CD4-positive, alpha-beta memory T cell (primary cell): Measurements from ENCODE around the gene LEAP2. TPM values are rescaled to one million over a fixed set of nuclear protein-coding genes. Genes with fewer than 3 reads are reported as not detected.

Experiments used
- CTCF ChIA-PET: fragments of 350-600 bp; sonication (Branson Sonifier 250); formaldehyde crosslinking; loops from one replicate; lab custom pipeline; 2021; ENCODE audit warnings: inconsistent platforms; ENCODE audit not compliant: partially characterized antibody; lab: Charles Lee
- POLR2A ChIA-PET: fragments of 350-600 bp; sonication (Branson Sonifier 250); formaldehyde crosslinking; loops from one replicate; lab custom pipeline; 2021; ENCODE audit not compliant: partially characterized antibody; lab: Charles Lee
- DNase-seq, 5 donors: peaks; one replicate each; pipeline versions ENCODE4 v3.0.0 to v3.0.0-alpha.2; 2020 to 2022; ENCODE audit warnings: mixed read lengths in 1 of 5
- H3K27ac ChIP-seq: one replicate; pipeline ENCODE4 v1.7.0; 2013; ENCODE audit warnings: low read depth, low read length
- H3K27me3 ChIP-seq: 2 replicates; pipeline ENCODE4 v1.7.0; 2013; ENCODE audit warnings: mild to moderate bottlenecking, low read length, moderate library complexity; ENCODE audit not compliant: insufficient read depth
- H3K36me3 ChIP-seq: 2 replicates; pipeline ENCODE4 v1.7.0; 2013; ENCODE audit warnings: mild to moderate bottlenecking, low read length, moderate library complexity; ENCODE audit not compliant: insufficient read depth
- H3K4me1 ChIP-seq: 2 replicates; pipeline ENCODE4 v1.7.0; 2013; ENCODE audit warnings: mild to moderate bottlenecking, low read length, moderate library complexity; ENCODE audit not compliant: insufficient read depth
- H3K4me3 ChIP-seq, 2 donors: one replicate each; pipeline ENCODE4 v1.7.0; 2013; ENCODE audit warnings: low read length in 2 of 2, mild to moderate bottlenecking in 1 of 2
- H3K9me3 ChIP-seq, 2 donors: one replicate each; pipeline ENCODE4 v1.7.0; 2013; ENCODE audit warnings: low read length in 2 of 2, control low read depth in 1 of 2; ENCODE audit not compliant: control insufficient read depth in 1 of 2
- H3K27ac Mint-ChIP-seq, 7 donors: one replicate each; pipeline ENCODE4 v1.8.0; 2020 to 2021; ENCODE audit warnings: mixed read lengths in 7 of 7, mild to moderate bottlenecking in 6 of 7, inconsistent platforms in 3 of 7, moderate library complexity in 3 of 7
- H3K27me3 Mint-ChIP-seq, 2 donors: one replicate each; pipeline ENCODE4 v1.8.0; 2020 to 2021; ENCODE audit warnings: mixed read lengths in 2 of 2
- H3K36me3 Mint-ChIP-seq, 2 donors: one replicate each; pipeline ENCODE4 v1.8.0; 2020 to 2021; ENCODE audit warnings: mixed read lengths in 2 of 2, inconsistent platforms in 1 of 2, mild to moderate bottlenecking in 1 of 2
- H3K4me1 Mint-ChIP-seq, 4 donors: one replicate each; pipeline ENCODE4 v1.8.0; 2020 to 2021; ENCODE audit warnings: mixed read lengths in 4 of 4, mild to moderate bottlenecking in 1 of 4
- H3K4me3 Mint-ChIP-seq, 8 donors: one replicate each; pipeline ENCODE4 v1.8.0; 2020 to 2021; ENCODE audit warnings: mixed read lengths in 8 of 8, mild to moderate bottlenecking in 7 of 8, moderate library complexity in 6 of 8, inconsistent platforms in 3 of 8
- H3K9me3 Mint-ChIP-seq, 8 donors: one replicate each; pipeline ENCODE4 v1.8.0; 2020 to 2021; ENCODE audit warnings: mixed read lengths in 8 of 8, mild to moderate bottlenecking in 5 of 8, inconsistent platforms in 3 of 8, moderate library complexity in 1 of 8
- intact Hi-C: fragments of 100-400 bp; cut with micrococcal nuclease; formaldehyde crosslinking; loops from one replicate; pipeline ENCODE4 v1.15.1; 2023
- polyA plus RNA-seq, 2 donors: library from polyadenylated mRNA; unstranded; fragments of 300-500 nt; fragmentation: Illumina TruSeq; gene quantifications; one replicate each; pipeline ENCODE4 v1.2.3, GENCODE V29; 2021
- total RNA-seq, 2 experiments: library from RNA; stranded (reverse); gene quantifications; one replicate each; pipeline ENCODE4 v1.2.3, GENCODE V29; 2021

LEAP2 gene, protein sequence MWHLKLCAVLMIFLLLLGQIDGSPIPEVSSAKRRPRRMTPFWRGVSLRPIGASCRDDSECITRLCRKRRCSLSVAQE
- total RNA-seq = 1 to 10 TPM; 8.1 to 8.8 TPM
- polyA plus RNA-seq = 1 to 10 TPM; 1.1 to 1.6 TPM

DNA sequence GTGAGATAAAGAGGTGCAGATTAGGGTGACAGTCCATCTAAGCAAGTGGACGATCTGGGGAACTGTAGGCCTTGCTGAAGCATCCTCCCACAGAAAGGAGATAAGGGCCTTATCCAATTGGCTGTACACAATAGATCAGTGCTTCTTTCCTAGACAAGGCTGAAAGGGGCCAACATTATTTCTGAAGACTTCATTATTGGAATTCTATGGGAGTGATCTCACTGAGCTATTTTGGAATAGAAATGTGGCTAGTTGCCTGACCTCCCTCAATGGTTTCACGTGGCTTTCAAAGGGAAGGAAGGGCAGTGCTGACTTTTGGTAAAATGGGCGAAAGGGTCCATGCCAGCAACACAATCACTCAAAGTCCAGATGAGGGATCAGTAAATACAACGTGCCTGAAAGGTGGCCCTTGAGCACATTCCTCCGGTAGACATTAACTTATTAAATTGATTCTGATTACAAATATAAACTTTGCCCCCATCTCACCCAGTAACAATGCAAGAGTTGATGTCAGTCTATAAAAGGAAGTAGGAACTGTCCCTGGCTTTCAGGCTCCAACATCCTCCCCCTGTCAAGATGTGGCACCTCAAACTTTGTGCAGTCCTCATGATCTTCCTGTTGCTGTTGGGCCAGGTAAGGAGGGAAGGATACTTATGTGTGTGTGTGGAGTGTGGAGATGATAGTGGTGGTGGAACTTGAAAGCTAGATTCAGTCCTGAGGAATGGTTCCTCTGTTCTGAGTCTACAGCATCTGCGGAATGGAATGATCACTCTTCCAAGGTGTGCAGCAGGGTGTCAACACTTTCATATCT is at the start of gene LEAP2:
Gene LEAP2, plus strand, starts transcription at position 550 of the 811 bp plus-strand sequence. Its CDS starts 27 bp downstream, at position 577.
- Mint-ChIP-seq H3K27ac (peak within 1 kb of the TSS in 6 of 7 donors; percentile 6 to 73 (median 52)), H3K36me3 (peaks cover 12 to 58% of the 10 kb centered on the region in 2 donors), H3K9me3 (no peaks in the 10 kb centered on the region), H3K4me3 (peak within 1 kb of the TSS in 1 of 8 donors; percentile 5), H3K27me3 (no peaks in the 10 kb centered on the region), H3K4me1 (peaks cover 0 to 2% (median 0%) of the 10 kb centered on the region in 4 donors)
- DNase-seq = no peak
- intact Hi-C loops = no loop called here
- Histone ChIP-seq H3K36me3 (peaks cover 18% of the 10 kb centered on the region), H3K4me1 (no peaks in the 10 kb centered on the region), H3K9me3 (no peaks in the 10 kb centered on the region), H3K27me3 (no peaks in the 10 kb centered on the region), H3K27ac (no peak within 1 kb of the TSS), H3K4me3 (no peak within 1 kb of the TSS)
- POLR2A ChIA-PET = no interaction called here
- CTCF ChIA-PET = no interaction called here

DNA sequence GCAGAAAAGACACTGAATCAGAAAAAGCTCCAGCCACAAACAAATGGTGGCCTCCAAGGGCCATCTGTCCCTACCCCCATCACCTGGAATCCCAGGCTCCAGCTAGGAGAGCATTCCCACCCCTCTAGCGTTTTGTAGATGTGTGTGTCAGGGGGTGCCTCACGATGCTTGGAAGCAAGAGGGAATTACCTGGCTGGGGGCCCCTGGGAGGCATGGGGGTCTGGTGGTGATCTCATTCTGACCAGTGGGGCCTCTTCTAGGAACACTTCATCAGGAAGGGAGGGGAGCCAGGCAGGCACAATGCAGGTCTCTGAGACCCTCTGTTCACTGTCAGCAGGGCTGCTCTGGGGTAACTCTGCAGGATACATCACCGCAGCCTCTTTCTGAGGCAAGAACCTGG is 49.0 kb upstream of the LEAP2 start:
- Histone ChIP-seq H3K4me1 (peaks cover 10% of the 10 kb centered on the region), H3K27me3 (peaks cover 20% of the 10 kb centered on the region), H3K9me3 (no peaks in the 10 kb centered on the region), H3K36me3 (no peaks in the 10 kb centered on the region), H3K27ac (no peak overlapping the region), H3K4me3 (no peak overlapping the region)
- Mint-ChIP-seq H3K9me3 (no peaks in the 10 kb centered on the region), H3K27ac (no peak overlapping the region), H3K27me3 (peaks cover 24 to 42% of the 10 kb centered on the region in 2 donors), H3K4me3 (peak overlapping the region in 6 of 8 donors; percentile 33 to 59 (median 47)), H3K36me3 (no peaks in the 10 kb centered on the region), H3K4me1 (peaks cover 6 to 7% (median 6%) of the 10 kb centered on the region in 4 donors)
- ChIA-PET POLR2A (interaction anchor here (0.7 to 0.8 kb wide), 2 partner anchors 10 to 45 kb away, joined by 3 read pairs; no protein-coding TSS in a partner anchor), CTCF (no interaction called here)
- intact Hi-C loops = loop anchor here (10.0 kb wide), 1 partner anchor 530 kb away; the partner anchor contains the start of gene SLC22A4
- DNase-seq = no peak

DNA sequence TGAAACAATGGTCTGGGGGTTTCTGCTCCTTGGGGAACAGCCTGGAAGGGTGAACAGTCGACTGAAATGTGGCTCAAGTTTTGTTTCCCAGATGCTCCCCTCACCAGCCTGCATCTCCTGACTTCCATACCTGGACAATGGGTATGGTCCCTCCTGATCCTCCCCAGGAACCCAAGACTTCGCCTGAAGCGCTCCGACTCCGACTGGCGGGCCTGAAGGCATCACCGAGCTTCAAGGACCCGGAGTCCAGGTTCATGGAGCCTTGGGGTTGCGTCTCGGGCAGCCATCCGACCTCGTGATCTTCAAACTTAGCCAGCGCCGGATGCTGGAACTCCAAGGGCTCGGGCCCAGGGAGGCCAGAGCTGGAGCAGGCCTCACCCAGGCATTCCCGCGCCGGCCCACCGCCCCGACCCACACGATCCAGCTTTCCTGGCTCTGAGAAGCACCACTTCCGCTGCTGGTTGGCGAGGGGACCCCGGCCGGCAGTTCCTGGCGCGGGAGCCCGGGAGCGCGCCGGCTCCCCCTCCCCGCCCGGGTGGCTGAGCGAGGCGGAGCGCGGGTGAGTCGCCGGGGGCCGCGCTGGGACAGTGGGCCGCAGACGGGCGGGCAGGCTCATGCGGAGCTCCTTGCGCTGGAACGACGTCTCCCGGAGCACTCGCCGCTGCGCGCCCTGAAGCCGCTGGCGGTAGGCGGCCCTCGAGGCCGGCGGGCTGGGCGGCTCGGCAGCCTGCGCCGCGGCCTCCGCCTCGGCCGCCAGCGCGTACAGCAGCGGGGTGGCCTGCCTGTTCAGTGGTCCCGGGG is 48.2 kb upstream of the LEAP2 start:
- no peak overlapping the region for H3K27ac ChIP-seq
- H3K27me3 ChIP-seq = peaks cover 20% of the 10 kb centered on the region
- ChIA-PET CTCF (no interaction called here), POLR2A (no interaction called here)
- H3K9me3 ChIP-seq = no peaks in the 10 kb centered on the region
- no peaks in the 10 kb centered on the region for H3K36me3 Mint-ChIP-seq
- no peak overlapping the region for H3K27ac Mint-ChIP-seq
- no peak for DNase-seq
- H3K4me1 ChIP-seq = peaks cover 2% of the 10 kb centered on the region
- no peak overlapping the region for H3K4me3 ChIP-seq
- H3K27me3 Mint-ChIP-seq = peaks cover 22 to 43% of the 10 kb centered on the region in 2 donors
- intact Hi-C loops = loop anchor here (10.0 kb wide), 1 partner anchor 530 kb away; the partner anchor contains the start of gene SLC22A4
- peak overlapping the region in 5 of 8 donors; percentile 21 to 69 (median 36) for H3K4me3 Mint-ChIP-seq
- no peaks in the 10 kb centered on the region for H3K9me3 Mint-ChIP-seq
- no peaks in the 10 kb centered on the region for H3K36me3 ChIP-seq
- H3K4me1 Mint-ChIP-seq = peaks cover 4 to 9% (median 6%) of the 10 kb centered on the region in 4 donors

GRCh38 chr5:132825834-132826391 is 47.6 kb upstream of the LEAP2 start:
- no peaks in the 10 kb centered on the region for H3K9me3 Mint-ChIP-seq
- H3K27me3 Mint-ChIP-seq = peaks cover 22 to 41% of the 10 kb centered on the region in 2 donors
- peak overlapping the region in 3 of 8 donors; percentile 10 to 29 (median 25) for H3K4me3 Mint-ChIP-seq
- Histone ChIP-seq H3K4me3 (no peak overlapping the region), H3K36me3 (no peaks in the 10 kb centered on the region), H3K4me1 (no peaks in the 10 kb centered on the region), H3K27me3 (peaks cover 20% of the 10 kb centered on the region), H3K27ac (no peak overlapping the region), H3K9me3 (no peaks in the 10 kb centered on the region)
- H3K4me1 Mint-ChIP-seq = peaks cover 4 to 7% (median 4%) of the 10 kb centered on the region in 4 donors
- intact Hi-C loops = loop anchor here (10.0 kb wide), 1 partner anchor 531 kb away; the partner anchor contains the start of gene SLC22A4
- H3K27ac Mint-ChIP-seq = no peak overlapping the region
- CTCF ChIA-PET = interaction anchor here (0.6 to 1.2 kb wide), 3 partner anchors 8 to 15 kb away, joined by 3 to 6 read pairs (median 3); no protein-coding TSS in a partner anchor
- DNase-seq = peak in 1 of 5 donors; percentile 27
- H3K36me3 Mint-ChIP-seq = no peaks in the 10 kb centered on the region
- POLR2A ChIA-PET = no interaction called here

- CTCF ChIA-PET = interaction anchor here (0.6 to 1.2 kb wide), 4 partner anchors 9 to 57 kb away, joined by 3 to 6 read pairs (median 4); no protein-coding TSS in a partner anchor
- H3K27me3 ChIP-seq = peaks cover 20% of the 10 kb centered on the region
- H3K36me3 ChIP-seq = no peaks in the 10 kb centered on the region
- intact Hi-C loops = loop anchor here (10.0 kb wide), 1 partner anchor 532 kb away; the partner anchor contains the start of gene SLC22A4
- no peak overlapping the region for H3K27ac ChIP-seq
- peaks cover 24 to 47% of the 10 kb centered on the region in 2 donors for H3K27me3 Mint-ChIP-seq
- DNase-seq = no peak
- H3K4me1 Mint-ChIP-seq = peaks cover 4 to 13% (median 7%) of the 10 kb centered on the region in 4 donors
- no peaks in the 10 kb centered on the region for H3K9me3 Mint-ChIP-seq
- H3K4me3 Mint-ChIP-seq = peak overlapping the region in 7 of 8 donors; percentile 25 to 74 (median 51)
- no peak overlapping the region for H3K27ac Mint-ChIP-seq
- no peaks in the 10 kb centered on the region for H3K9me3 ChIP-seq
- POLR2A ChIA-PET = no interaction called here
- H3K4me1 ChIP-seq = no peaks in the 10 kb centered on the region
- H3K4me3 ChIP-seq = no peak overlapping the region
- H3K36me3 Mint-ChIP-seq = no peaks in the 10 kb centered on the region
Observed at GRCh38 chr5:132826424-132827082, 46.9 kb upstream of the LEAP2 start.

GRCh38 chr5:132827943-132828673 is 45.4 kb upstream of the LEAP2 start:
- Histone ChIP-seq H3K36me3 (no peaks in the 10 kb centered on the region), H3K4me1 (no peaks in the 10 kb centered on the region), H3K4me3 (no peak overlapping the region), H3K27me3 (peaks cover 20% of the 10 kb centered on the region), H3K9me3 (no peaks in the 10 kb centered on the region), H3K27ac (no peak overlapping the region)
- Mint-ChIP-seq H3K4me3 (peak overlapping the region in 2 of 8 donors; percentile 13 to 59), H3K9me3 (no peaks in the 10 kb centered on the region), H3K27me3 (peaks cover 24 to 50% of the 10 kb centered on the region in 2 donors), H3K4me1 (peaks cover 6 to 14% (median 8%) of the 10 kb centered on the region in 4 donors), H3K27ac (peak overlapping the region in 2 of 7 donors; percentile 8 to 19), H3K36me3 (no peaks in the 10 kb centered on the region)
- DNase-seq = no peak
- intact Hi-C loops = loop anchor here (10.0 kb wide), 1 partner anchor 533 kb away; the partner anchor contains the start of gene SLC22A4
- POLR2A ChIA-PET = interaction anchor here (1.7 to 2.6 kb wide), 3 partner anchors 8 to 55 kb away, joined by 7 to 9 read pairs (median 7); partner anchors contain the start of genes GDF9 and UQCRQ
- CTCF ChIA-PET = interaction anchor here (0.6 to 4.1 kb wide), 10 partner anchors 8 to 301 kb away, joined by 3 to 42 read pairs (median 6); no protein-coding TSS in a partner anchor
